ENCODE results near the gene SMIM5. TPM values are rescaled to one million over a fixed set of nuclear protein-coding genes. Genes with fewer than 3 reads are reported as not detected.

Gene SMIM5
- total and polyA plus RNA-seq, 7 donors: 0.82 to 29.6 (median 5.5) TPM

- Histone ChIP-seq H3K4me3 (no peak overlapping the region), H3K36me3 (peaks cover 10 to 76% (median 29%) of the 10 kb centered on the region in 4 donors), H3K4me1 (peaks cover 0 to 26% (median 9%) of the 10 kb centered on the region in 4 donors), H3K9me3 (no peaks in the 10 kb centered on the region), H3K27ac (no peak overlapping the region), H3K27me3 (no peaks in the 10 kb centered on the region)
- no peak for DNase-seq
- 89% methylated on average over 4 of the region's 4 CpGs for WGBS, 2 donors
- no peak for TF ChIP-seq POLR2A (IDR thresholded peaks at IDR 0.05)
- TF ChIP-seq CTCF (IDR thresholded peaks at IDR 0.05): no peak
- no peak for TF ChIP-seq POLR2AphosphoS5 (IDR thresholded peaks at IDR 0.05)
- no peak for TF ChIP-seq EP300 (IDR thresholded peaks at IDR 0.05)
- intact Hi-C loops (cut with DNase I): no loop called here
Measured at GRCh38 chr17:75673487-75673886, 40.3 kb downstream of the SMIM5 start.

GRCh38 chr17:75676461-75676860, 43.2 kb downstream of the SMIM5 start:
- H3K27me3 ChIP-seq: no peaks in the 10 kb centered on the region
- H3K36me3 ChIP-seq: peaks cover 7 to 63% (median 15%) of the 10 kb centered on the region in 4 donors
- no peaks in the 10 kb centered on the region for H3K9me3 ChIP-seq
- intact Hi-C loops (cut with DNase I): no loop called here
- no peak for DNase-seq
- H3K4me3 ChIP-seq: no peak overlapping the region
- no peak for TF ChIP-seq POLR2AphosphoS5 (IDR thresholded peaks at IDR 0.05)
- no peak for TF ChIP-seq POLR2A (IDR thresholded peaks at IDR 0.05)
- no peak for TF ChIP-seq CTCF (IDR thresholded peaks at IDR 0.05)
- no peak for TF ChIP-seq EP300 (IDR thresholded peaks at IDR 0.05)
- WGBS, 2 donors: 68 to 86% methylated on average over 3 of the region's 3 CpGs
- H3K27ac ChIP-seq: no peak overlapping the region
- H3K4me1 ChIP-seq: peaks cover 0 to 21% (median 14%) of the 10 kb centered on the region in 4 donors

- 19 to 64% methylated on average over 11 of the region's 11 CpGs for WGBS, 2 donors
- Histone ChIP-seq H3K27me3 (no peaks in the 10 kb centered on the region), H3K27ac (peak overlapping the region; percentile 46 to 74 (median 52)), H3K4me1 (peaks cover 0 to 36% (median 30%) of the 10 kb centered on the region in 4 donors), H3K4me3 (no peak overlapping the region), H3K36me3 (peaks cover 0 to 35% (median 3%) of the 10 kb centered on the region in 4 donors), H3K9me3 (no peaks in the 10 kb centered on the region)
- TF ChIP-seq EP300 (IDR thresholded peaks at IDR 0.05) (no peak), POLR2A (IDR thresholded peaks at IDR 0.05) (no peak), POLR2AphosphoS5 (IDR thresholded peaks at IDR 0.05) (no peak), CTCF (IDR thresholded peaks at IDR 0.05) (peak in 1 of 4 experiments; percentile 27)
- intact Hi-C loops (cut with DNase I): no loop called here
- no peak for DNase-seq
Measured at GRCh38 chr17:75679706-75680211, 46.5 kb downstream of the SMIM5 start.

GRCh38 chr17:75680431-75680830, 47.2 kb downstream of the SMIM5 start:
- Histone ChIP-seq H3K4me1 (peaks cover 0 to 36% (median 33%) of the 10 kb centered on the region in 4 donors), H3K9me3 (no peaks in the 10 kb centered on the region), H3K36me3 (peaks cover 0 to 34% (median 3%) of the 10 kb centered on the region in 4 donors), H3K27me3 (no peaks in the 10 kb centered on the region), H3K27ac (peak overlapping the region; percentile 46 to 74 (median 52)), H3K4me3 (no peak overlapping the region)
- intact Hi-C loops (cut with DNase I): no loop called here
- TF ChIP-seq CTCF (IDR thresholded peaks at IDR 0.05) (no peak), POLR2AphosphoS5 (IDR thresholded peaks at IDR 0.05) (no peak), POLR2A (IDR thresholded peaks at IDR 0.05) (no peak), EP300 (IDR thresholded peaks at IDR 0.05) (no peak)
- DNase-seq: no peak
- WGBS, 2 donors: 88 to 96% methylated on average over 10 of the region's 10 CpGs

- TF ChIP-seq EP300 (IDR thresholded peaks at IDR 0.05): no peak
- no peak for TF ChIP-seq POLR2A (IDR thresholded peaks at IDR 0.05)
- no peak for TF ChIP-seq CTCF (IDR thresholded peaks at IDR 0.05)
- TF ChIP-seq POLR2AphosphoS5 (IDR thresholded peaks at IDR 0.05): peak in 2 of 4 donors; percentile 11 to 24
- intact Hi-C loops (cut with DNase I): no loop called here
- H3K36me3 ChIP-seq: peaks cover 0 to 28% (median 3%) of the 10 kb centered on the region in 4 donors
- no peaks in the 10 kb centered on the region for H3K9me3 ChIP-seq
- H3K27me3 ChIP-seq: no peaks in the 10 kb centered on the region
- H3K4me1 ChIP-seq: peaks cover 0 to 41% (median 38%) of the 10 kb centered on the region in 4 donors
- no peak for DNase-seq
- WGBS, 2 donors: 86 to 89% methylated on average over 3 of the region's 3 CpGs
- peak overlapping the region; percentile 46 to 74 (median 52) for H3K27ac ChIP-seq
- no peak overlapping the region for H3K4me3 ChIP-seq
Measured at GRCh38 chr17:75681289-75681688, 48.1 kb downstream of the SMIM5 start.
